ENCODE measurements around the gene CFAP97. TPM values are rescaled to one million over a fixed set of nuclear protein-coding genes. Genes with fewer than 3 reads are reported as not detected.

The CFAP97 gene
- total and polyA plus RNA-seq, 11 donors: 2.0 to 22.7 (median 12.4) TPM

GRCh38 chr4:185179488-185179887 is 24.3 kb downstream of the CFAP97 start:
- intact Hi-C loops (cut with DNase I): no loop called here
- H3K9me3 ChIP-seq: no peaks in the 10 kb centered on the region
- TF ChIP-seq POLR2A (IDR thresholded peaks at IDR 0.05) (no peak), CTCF (IDR thresholded peaks at IDR 0.05) (no peak)
- peak in 1 of 4 donors; percentile 24 for ATAC-seq
- no peaks in the 10 kb centered on the region for H3K27me3 ChIP-seq
- no peak overlapping the region for H3K4me3 ChIP-seq
- peaks cover 0 to 6% (median 0%) of the 10 kb centered on the region in 12 donors for H3K4me1 ChIP-seq
- DNase-seq: no peak
- 84 to 92% (median 89%) methylated on average over 3 of the region's 3 CpGs for WGBS, 4 donors
- H3K27ac ChIP-seq: no peak overlapping the region
- H3K36me3 ChIP-seq: peaks cover 0 to 18% (median 10%) of the 10 kb centered on the region in 9 donors

GRCh38 chr4:185171373-185172071 is 32.3 kb downstream of the CFAP97 start:
- no peak for TF ChIP-seq POLR2A (IDR thresholded peaks at IDR 0.05)
- no peak for TF ChIP-seq CTCF (IDR thresholded peaks at IDR 0.05)
- WGBS, 4 donors: 87 to 94% (median 91%) methylated on average over 2 of the region's 2 CpGs
- intact Hi-C loops (cut with DNase I): no loop called here

GRCh38 chr4:185167234-185167633 is 36.6 kb downstream of the CFAP97 start:
- TF ChIP-seq POLR2A (IDR thresholded peaks at IDR 0.05): no peak
- no peak for TF ChIP-seq CTCF (IDR thresholded peaks at IDR 0.05)
- Histone ChIP-seq H3K9me3 (no peaks in the 10 kb centered on the region), H3K4me1 (peaks cover 0 to 13% (median 2%) of the 10 kb centered on the region in 12 donors), H3K36me3 (peaks cover 0 to 56% (median 39%) of the 10 kb centered on the region in 9 donors), H3K4me3 (no peak overlapping the region), H3K27ac (no peak overlapping the region), H3K27me3 (no peaks in the 10 kb centered on the region)
- WGBS, 4 donors: 74 to 90% (median 83%) methylated on average over 9 of the region's 9 CpGs
- DNase-seq (no peak), ATAC-seq (no peak)
- intact Hi-C loops (cut with DNase I): no loop called here

More at GRCh38 chr4:185171373-185172071, 32.3 kb downstream of the CFAP97 start:
- DNase-seq: no peak
- ATAC-seq: no peak
- Histone ChIP-seq H3K27me3 (no peaks in the 10 kb centered on the region), H3K36me3 (peaks cover 0 to 66% (median 48%) of the 10 kb centered on the region in 9 donors), H3K9me3 (no peaks in the 10 kb centered on the region), H3K27ac (no peak overlapping the region), H3K4me1 (peaks cover 0 to 14% (median 0%) of the 10 kb centered on the region in 12 donors), H3K4me3 (no peak overlapping the region)

GRCh38 chr4:185165605-185166063 is 38.2 kb downstream of the CFAP97 start:
- DNase-seq: no peak
- Histone ChIP-seq H3K27me3 (no peaks in the 10 kb centered on the region), H3K4me1 (peaks cover 0 to 13% (median 0%) of the 10 kb centered on the region in 12 donors), H3K27ac (no peak overlapping the region), H3K4me3 (no peak overlapping the region), H3K9me3 (no peaks in the 10 kb centered on the region), H3K36me3 (peaks cover 0 to 70% (median 52%) of the 10 kb centered on the region in 9 donors)
- intact Hi-C loops (cut with DNase I): no loop called here
- TF ChIP-seq POLR2A (IDR thresholded peaks at IDR 0.05) (no peak), CTCF (IDR thresholded peaks at IDR 0.05) (no peak)
- WGBS, 4 donors: 43 to 55% (median 53%) methylated on average over 2 of the region's 2 CpGs
- peak in 3 of 4 donors; percentile 20 to 33 (median 22) for ATAC-seq
